Psoas muscle (tissue), 8 donors: ENCODE measurements around the gene UFD1. TPM values are rescaled to one million over a fixed set of nuclear protein-coding genes. Genes with fewer than 3 reads are reported as not detected.

ENCODE experiments used
- ATAC-seq, 4 donors: fragments of 200-7000 bp; cut with Tn5 transposase; one replicate each; pipeline ENCODE4 v1.9.1; 2020; ENCODE audit warnings: moderate library complexity in 3 of 4, mild to moderate bottlenecking in 2 of 4
- DNase-seq, 2 donors: peaks; one replicate each; pipeline ENCODE4 v3.0.0-alpha.2; 2020
- H3K27ac ChIP-seq: fragments of 200-600 bp; one replicate; pipeline ENCODE4 v1.8.0; 2022
- H3K27me3 ChIP-seq, 3 donors: fragments of 200-600 bp in 1 of 3; one replicate each; pipeline versions ENCODE4 v1.6.1 to v1.8.0; 2013 to 2022; ENCODE audit warnings: low read length in 2 of 3, mild to moderate bottlenecking in 2 of 3, moderate library complexity in 1 of 3; ENCODE audit not compliant: insufficient read depth in 3 of 3
- H3K36me3 ChIP-seq, 2 donors: fragments of 200-600 bp in 1 of 2; one replicate each; pipeline versions ENCODE4 v1.6.1 to v1.8.0; 2013 to 2022; ENCODE audit warnings: low read depth in 1 of 2, mild to moderate bottlenecking in 1 of 2, moderate library complexity in 1 of 2; ENCODE audit not compliant: insufficient read depth in 1 of 2
- H3K4me1 ChIP-seq: fragments of 200-600 bp; one replicate; pipeline ENCODE4 v1.8.0; 2022
- H3K4me3 ChIP-seq: fragments of 200-600 bp; one replicate; pipeline ENCODE4 v1.8.0; 2022; ENCODE audit warnings: mild to moderate bottlenecking
- H3K9me3 ChIP-seq: fragments of 200-600 bp; one replicate; pipeline ENCODE4 v1.8.0; 2022
- CTCF ChIP-seq: fragments of 200-600 bp; IDR thresholded peaks from one replicate; pipeline ENCODE4 v1.8.0; 2022; ENCODE audit warnings: antibody characterized with exemption
- WGBS, 3 donors: extraction: QIAGEN DNeasy Blood & Tissue Kit; methylation state at CpG; one replicate each; pipeline versions ENCODE4 v1.1.6 to v1.1.7; 2013; 5-methylcytosine and 5-hydroxymethylcytosine counted together
- intact Hi-C, 2 donors: fragments of 100-400 bp; cut with DNase I; formaldehyde crosslinking; loops; one replicate each; pipeline versions ENCODE4 v1.11.0 to v1.14.2; 2022
- polyA plus RNA-seq, 3 donors: library from polyadenylated mRNA; stranded (reverse); fragments of 200-250 nt; gene quantifications; one replicate each; pipeline ENCODE4 v1.2.3, GENCODE V29; 2013
- total RNA-seq, 4 donors: library from RNA; stranded (reverse); fragmentation: NEBNext Ultra II Directional in 2 of 4; extraction: Animal tissue kit (Norgen Biotek cat#: 25700) in 2 of 4; gene quantifications; one replicate each; pipeline versions ENCODE4 v1.2.1 to v1.2.4, GENCODE V29; 2021 to 2023
- donor health status: healthy with polysubstance abuse.
- donor health status: DM: no; HTN: no; CAD: no; lungs with moderate emphysema.
- donor health status: Bipolar disorder and iron deficiency.
- donor health status: healthy.
- donor health status: DM: yes; HTN: yes; CAD: no.
- donor health status: DM: no; HTN: no; CAD: no.
- donor health status: DM: no; HTN: no; CAD: no.
- donor health status: DM: yes; HTN: yes; CAD: no.

Gene UFD1
- total and polyA plus RNA-seq, 7 donors, result 44.3 to 226 (median 79.6) TPM

GRCh38 chr22:19490628-19491230, 11.7 kb upstream of the UFD1 start:
- DNase-seq (no peak), ATAC-seq (no peak)
- Histone ChIP-seq H3K4me3 (no peak overlapping the region), H3K36me3 (no peaks in the 10 kb centered on the region), H3K27me3 (no peaks in the 10 kb centered on the region), H3K27ac (no peak overlapping the region), H3K4me1 (no peaks in the 10 kb centered on the region), H3K9me3 (no peaks in the 10 kb centered on the region)
- intact Hi-C loops, result no loop called here
- TF ChIP-seq CTCF, result no peak
- 94 to 98% (median 94%) methylated on average over 5 of the region's 5 CpGs for WGBS, 3 donors

- Histone ChIP-seq H3K9me3 (no peaks in the 10 kb centered on the region), H3K4me1 (no peaks in the 10 kb centered on the region), H3K27ac (no peak overlapping the region), H3K36me3 (no peaks in the 10 kb centered on the region), H3K27me3 (no peaks in the 10 kb centered on the region), H3K4me3 (no peak overlapping the region)
- intact Hi-C loops, result no loop called here
- ATAC-seq (peak in 1 of 4 donors; percentile 49), DNase-seq (no peak)
- TF ChIP-seq CTCF, result no peak
- 73 to 83% (median 76%) methylated on average over 7 of the region's 7 CpGs for WGBS, 3 donors
These were observed 10.2 kb upstream of the UFD1 start for GRCh38 chr22:19488884-19489843.

DNA sequence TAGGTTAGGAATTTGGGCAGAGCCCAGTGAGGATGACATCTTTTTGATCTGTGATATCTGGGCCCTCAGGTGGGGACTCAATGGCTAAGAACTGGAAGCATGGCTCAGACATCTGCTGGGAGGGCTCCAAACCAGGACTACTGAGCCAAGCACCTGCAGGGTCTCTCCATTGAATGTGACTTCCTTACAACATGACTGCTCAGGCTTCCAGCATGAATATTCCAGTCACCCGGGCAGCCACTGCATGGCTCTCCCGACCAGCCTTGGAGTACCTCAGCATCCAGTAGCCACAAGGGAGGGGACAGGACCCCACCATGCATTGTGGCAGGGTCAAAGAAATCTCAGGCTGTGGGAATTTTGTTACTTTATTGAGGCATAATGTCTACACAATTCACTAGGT, 9.3 kb upstream of the UFD1 start:
- ATAC-seq (no peak), DNase-seq (no peak)
- Histone ChIP-seq H3K9me3 (no peaks in the 10 kb centered on the region), H3K27me3 (no peaks in the 10 kb centered on the region), H3K36me3 (no peaks in the 10 kb centered on the region), H3K4me3 (no peak overlapping the region), H3K27ac (no peak overlapping the region), H3K4me1 (no peaks in the 10 kb centered on the region)
- intact Hi-C loops, result no loop called here
- WGBS, 3 donors, result 87 to 93% (median 87%) methylated on average over 2 of the region's 2 CpGs
- no peak for TF ChIP-seq CTCF

- 83 to 88% (median 85%) methylated on average over 8 of the region's 8 CpGs for WGBS, 3 donors
- intact Hi-C loops, result no loop called here
- Histone ChIP-seq H3K9me3 (no peaks in the 10 kb centered on the region), H3K27ac (no peak overlapping the region), H3K27me3 (no peaks in the 10 kb centered on the region), H3K36me3 (no peaks in the 10 kb centered on the region), H3K4me3 (no peak overlapping the region), H3K4me1 (peaks cover 6% of the 10 kb centered on the region)
- ATAC-seq (no peak), DNase-seq (no peak)
- no peak for TF ChIP-seq CTCF
These were observed 4.7 kb upstream of the UFD1 start for GRCh38 chr22:19483481-19484244.
